Smooth muscle cell (in vitro differentiated cells): ENCODE data around the gene S1PR3. TPM values are rescaled to one million over a fixed set of nuclear protein-coding genes. Genes with fewer than 3 reads are reported as not detected.

ENCODE experiments used
- DNase-seq: peaks from one replicate; lab custom pipeline; 2025; ENCODE audit not compliant: unreplicated experiment; lab: John Stamatoyannopoulos, UW
- H2AFZ ChIP-seq: fragments of 200-600 bp; sonication (generic); 2 replicates; pipeline ENCODE4 v1.6.0; 2016; ENCODE audit warnings: antibody characterized with exemption, low read depth, mild to moderate bottlenecking
- H3F3A ChIP-seq: fragments of 200-600 bp; sonication (generic); 2 replicates; pipeline ENCODE4 v1.6.0; 2017; ENCODE audit warnings: antibody characterized with exemption, low read depth
- H3K27ac ChIP-seq: fragments of 200-600 bp; sonication (generic); 2 replicates; pipeline ENCODE4 v1.5.1; 2016; ENCODE audit warnings: low read depth, mild to moderate bottlenecking
- H3K27me3 ChIP-seq: fragments of 200-600 bp; sonication (generic); 2 replicates; pipeline ENCODE4 v1.6.1; 2016; ENCODE audit warnings: low read depth, mild to moderate bottlenecking
- H3K36me3 ChIP-seq: fragments of 200-600 bp; sonication (generic); 2 replicates; pipeline ENCODE4 v1.5.1; 2016; ENCODE audit warnings: low read depth
- H3K4me1 ChIP-seq: fragments of 200-600 bp; sonication (generic); 2 replicates; pipeline ENCODE4 v1.5.1; 2016; ENCODE audit warnings: low read depth
- H3K4me2 ChIP-seq: fragments of 200-600 bp; sonication (generic); 2 replicates; pipeline ENCODE4 v1.6.0; 2016; ENCODE audit warnings: mild to moderate bottlenecking
- H3K4me3 ChIP-seq: fragments of 200-600 bp; sonication (generic); 2 replicates; pipeline ENCODE4 v1.5.1; 2016; ENCODE audit warnings: mild to moderate bottlenecking
- H3K79me2 ChIP-seq: fragments of 200-600 bp; sonication (generic); 2 replicates; pipeline ENCODE4 v1.6.0; 2016; ENCODE audit warnings: low read depth, mild to moderate bottlenecking
- H3K9ac ChIP-seq: fragments of 200-600 bp; sonication (generic); 2 replicates; pipeline ENCODE4 v1.6.0; 2016; ENCODE audit warnings: low read depth
- H3K9me3 ChIP-seq: fragments of 200-600 bp; sonication (generic); replicated peaks from 2 replicates; pipeline ENCODE4 v1.5.1; 2016; ENCODE audit warnings: low read depth
- H4K20me1 ChIP-seq: fragments of 200-600 bp; sonication (generic); 2 replicates; pipeline ENCODE4 v1.6.0; 2016; ENCODE audit warnings: low read depth
- CTCF ChIP-seq: fragments of 200-600 bp; sonication (generic); IDR thresholded peaks from 2 replicates; pipeline ENCODE4 v1.5.1; 2017; ENCODE audit warnings: borderline replicate concordance, mild to moderate bottlenecking, antibody characterized with exemption; ENCODE audit not compliant: insufficient read depth, poor library complexity, severe bottlenecking
- WGBS: methylation state at CpG from one replicate; pipeline ENCODE4 v1.1.7; 2016; ENCODE audit warnings: low lambda C conversion rate; 5-methylcytosine and 5-hydroxymethylcytosine counted together
- polyA plus RNA-seq: library from polyadenylated mRNA; unstranded; fragments of >200 nt; fragmentation: Nextera tagmentation; extraction: Ambion mirVana; gene quantifications from 2 replicates; pipeline ENCODE4 v1.2.1, GENCODE V29; 2016
- total RNA-seq: library from RNA; depleted of rRNA; stranded (reverse); fragments of >200 nt; gene quantifications from 2 replicates; pipeline ENCODE4 v1.2.3, GENCODE V29; 2014

Gene S1PR3
- total and polyA plus RNA-seq, 2 experiments from 2014 or later, result 184 to 246 TPM

- WGBS, result 92% methylated on average over 7 of the region's 7 CpGs
- TF ChIP-seq CTCF, result no peak
- no peak overlapping the region for H3K4me2 ChIP-seq
- no peaks in the 10 kb centered on the region for H3K9me3 ChIP-seq
- no peak overlapping the region for H3K27ac ChIP-seq
- H3K27me3 ChIP-seq, result no peaks in the 10 kb centered on the region
- no peak overlapping the region for H3K9ac ChIP-seq
- H3K36me3 ChIP-seq, result no peaks in the 10 kb centered on the region
- H3F3A ChIP-seq, result no peaks in the 10 kb centered on the region
- no peaks in the 10 kb centered on the region for H3K4me1 ChIP-seq
- no peak overlapping the region for H3K4me3 ChIP-seq
- no peak overlapping the region for H2AFZ ChIP-seq
- no peak for DNase-seq
- no peaks in the 10 kb centered on the region for H3K79me2 ChIP-seq
- H4K20me1 ChIP-seq, result no peaks in the 10 kb centered on the region
Observed at GRCh38 chr9:88974641-88975040, 16.6 kb upstream of the S1PR3 start.

GRCh38 chr9:88975966-88976889 lies 15.0 kb upstream of the S1PR3 start:
- Histone ChIP-seq H3K4me2 (no peak overlapping the region), H3K4me3 (no peak overlapping the region), H2AFZ (no peak overlapping the region), H4K20me1 (no peaks in the 10 kb centered on the region), H3K9me3 (no peaks in the 10 kb centered on the region), H3F3A (no peaks in the 10 kb centered on the region), H3K9ac (no peak overlapping the region), H3K36me3 (no peaks in the 10 kb centered on the region), H3K27me3 (no peaks in the 10 kb centered on the region), H3K27ac (no peak overlapping the region), H3K4me1 (peaks cover 8% of the 10 kb centered on the region), H3K79me2 (no peaks in the 10 kb centered on the region)
- no peak for DNase-seq
- TF ChIP-seq CTCF, result no peak
- 77% methylated on average over 8 of the region's 8 CpGs for WGBS

- H3K79me2 ChIP-seq, result no peaks in the 10 kb centered on the region
- TF ChIP-seq CTCF, result no peak
- H3K9ac ChIP-seq, result no peak overlapping the region
- WGBS, result 95% methylated on average over 5 of the region's 5 CpGs
- no peak overlapping the region for H3K4me2 ChIP-seq
- no peaks in the 10 kb centered on the region for H3K27me3 ChIP-seq
- H4K20me1 ChIP-seq, result no peaks in the 10 kb centered on the region
- DNase-seq, result no peak
- peaks cover 11% of the 10 kb centered on the region for H3K4me1 ChIP-seq
- no peaks in the 10 kb centered on the region for H3K9me3 ChIP-seq
- H3K4me3 ChIP-seq, result no peak overlapping the region
- H3K36me3 ChIP-seq, result no peaks in the 10 kb centered on the region
- no peak overlapping the region for H3K27ac ChIP-seq
- no peaks in the 10 kb centered on the region for H3F3A ChIP-seq
- no peak overlapping the region for H2AFZ ChIP-seq
Observed at GRCh38 chr9:88976890-88977257, 14.4 kb upstream of the S1PR3 start.

GRCh38 chr9:88978034-88978433 lies 13.2 kb upstream of the S1PR3 start:
- Histone ChIP-seq H3K79me2 (no peaks in the 10 kb centered on the region), H3F3A (no peaks in the 10 kb centered on the region), H3K9ac (no peak overlapping the region), H3K27ac (no peak overlapping the region), H3K4me3 (no peak overlapping the region), H3K4me2 (no peak overlapping the region), H3K4me1 (peaks cover 11% of the 10 kb centered on the region), H3K27me3 (no peaks in the 10 kb centered on the region), H2AFZ (no peak overlapping the region), H3K36me3 (no peaks in the 10 kb centered on the region), H4K20me1 (no peaks in the 10 kb centered on the region), H3K9me3 (no peaks in the 10 kb centered on the region)
- WGBS, result 64% methylated on average over 5 of the region's 5 CpGs
- no peak for TF ChIP-seq CTCF
- DNase-seq, result no peak
